A673 (cell line): ENCODE measurements around the gene OBSCN. TPM values are rescaled to one million over a fixed set of nuclear protein-coding genes. Genes with fewer than 3 reads are reported as not detected.

Experiments
- BruUV-seq: library from RNA; stranded (reverse); fragments of 400-500 nt; replicated peaks from 2 replicates; lab custom pipeline; 2021; lab: Mats Ljungman, UMichigan
- CTCF ChIA-PET: fragments of 300-600 bp; sonication (Branson Sonifier 250); formaldehyde crosslinking; loops from one replicate; lab custom pipeline; 2022; ENCODE audit warnings: antibody characterized with exemption; lab: Charles Lee
- POLR2A ChIA-PET: fragments of 300-600 bp; sonication (Branson Sonifier 250); formaldehyde crosslinking; loops from one replicate; lab custom pipeline; 2022; ENCODE audit warnings: antibody characterized with exemption; ENCODE audit not compliant: low non-redundant PET; lab: Charles Lee
- DNase-seq: peaks from one replicate; pipeline ENCODE4 v3.0.0-alpha.2; 2015; ENCODE audit warnings: low spot score
- H3K27ac ChIP-seq: fragments of 200-600 bp; sonication (generic); 2 replicates; pipeline ENCODE4 v1.5.1; 2016; ENCODE audit warnings: mixed run types, low read depth, mild to moderate bottlenecking, mixed read lengths, antibody characterized with exemption, low read length; ENCODE audit not compliant: poor library complexity, severe bottlenecking
- H3K27me3 ChIP-seq: fragments of 200-600 bp; sonication (generic); replicated peaks from 2 replicates; pipeline ENCODE4 v1.6.1; 2017; ENCODE audit warnings: mixed run types, low read depth, mild to moderate bottlenecking, mixed read lengths, antibody characterized with exemption, low read length; ENCODE audit not compliant: insufficient read depth, poor library complexity
- H3K36me3 ChIP-seq: fragments of 200-600 bp; sonication (generic); 2 replicates; pipeline ENCODE4 v1.6.1; 2016; ENCODE audit warnings: mixed run types, mild to moderate bottlenecking, mixed read lengths, antibody characterized with exemption, low read length; ENCODE audit not compliant: insufficient read depth, poor library complexity, severe bottlenecking
- H3K4me1 ChIP-seq: fragments of 200-600 bp; sonication (generic); 2 replicates; pipeline ENCODE4 v1.6.1; 2017; ENCODE audit warnings: mixed run types, mild to moderate bottlenecking, mixed read lengths, antibody characterized with exemption, low read length; ENCODE audit not compliant: insufficient read depth, poor library complexity, severe bottlenecking
- H3K4me3 ChIP-seq: fragments of 200-600 bp; sonication (generic); 2 replicates; pipeline ENCODE4 v1.5.1; 2016; ENCODE audit warnings: low read depth, mixed run types, mild to moderate bottlenecking, mixed read lengths, low read length; ENCODE audit not compliant: poor library complexity, severe bottlenecking
- H3K9me3 ChIP-seq: fragments of 200-600 bp; sonication (generic); 2 replicates; pipeline ENCODE4 v1.6.1; 2016; ENCODE audit warnings: mixed run types, low read depth, mild to moderate bottlenecking, mixed read lengths, antibody characterized with exemption, low read length; ENCODE audit not compliant: poor library complexity, severe bottlenecking
- EZH2 ChIP-seq: fragments of 200-600 bp; sonication (generic); IDR thresholded peaks from 2 replicates; pipeline ENCODE4 v1.6.1; 2017; ENCODE audit warnings: borderline replicate concordance, low read depth, mild to moderate bottlenecking, mixed read lengths, antibody characterized with exemption, low read length; ENCODE audit not compliant: poor library complexity, severe bottlenecking
- intact Hi-C: fragments of 100-400 bp; cut with micrococcal nuclease; formaldehyde crosslinking; loops from one replicate; pipeline ENCODE4 v1.10.0; 2022; ENCODE audit not compliant: unreplicated experiment
- total RNA-seq: library from RNA; stranded (reverse); gene quantifications from 2 replicates; pipeline ENCODE4 v1.2.3, GENCODE V29; 2021
- TF ChIP-seq, protein P1 (sequence below): fragments of 300-800, 200-600 bp; sonication (generic); conservative IDR thresholded peaks from 2 replicates; pipeline ENCODE4 v1.5.1; 2017; ENCODE audit warnings: low read depth, mild to moderate bottlenecking, antibody characterized with exemption, low read length, moderate library complexity, mixed read lengths

The OBSCN gene
- total RNA-seq, 1 experiment from 2014 or later = 37.7 TPM

DNA sequence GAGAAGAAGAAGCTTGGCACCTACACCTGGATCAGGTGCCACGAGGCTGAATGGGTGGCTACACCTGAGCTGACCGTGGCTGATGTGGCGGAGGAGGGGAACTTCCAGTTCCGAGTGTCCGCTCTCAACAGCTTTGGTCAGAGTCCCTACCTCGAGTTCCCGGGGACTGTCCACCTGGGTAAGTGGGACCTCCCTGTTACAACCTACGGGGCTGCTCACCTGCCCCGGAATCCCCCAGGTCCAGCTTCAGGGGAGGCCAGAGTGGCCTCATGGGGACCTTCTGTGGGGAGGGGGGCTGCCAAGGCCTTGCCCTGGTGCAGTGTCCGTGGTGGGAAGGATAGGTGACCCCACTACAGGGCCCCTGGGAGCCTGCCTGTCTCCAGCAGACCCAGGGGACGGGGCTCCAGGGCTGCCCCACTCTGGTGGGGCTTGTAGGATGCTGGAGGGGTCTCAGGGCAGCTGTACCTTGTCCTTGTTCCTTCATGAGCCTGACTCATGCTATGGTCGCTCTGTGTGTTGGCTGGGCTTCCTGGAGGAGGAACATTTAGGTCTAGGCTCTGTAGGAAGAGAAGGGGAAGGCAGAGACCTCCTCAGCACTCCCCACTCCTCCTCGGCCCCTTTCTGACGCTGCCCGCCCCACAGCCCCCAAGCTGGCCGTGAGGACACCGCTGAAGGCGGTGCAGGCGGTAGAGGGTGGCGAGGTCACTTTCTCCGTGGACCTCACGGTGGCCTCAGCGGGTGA, 7.2 kb downstream of the OBSCN start:
- no TSS peak for BruUV-seq
- intact Hi-C loops = no loop called here
- H3K9me3 ChIP-seq = no peaks in the 10 kb centered on the region
- DNase-seq = no peak
- H3K4me1 ChIP-seq = peaks cover 3% of the 10 kb centered on the region
- ChIA-PET CTCF (interaction anchor here (0.5 to 0.6 kb wide), 2 partner anchors 243 to 1154 kb away, joined by 5 to 11 read pairs; a partner anchor contains a TSS), POLR2A (no interaction called here)
- peak overlapping the region; percentile 62 for H3K4me3 ChIP-seq
- TF ChIP-seq, protein P1, sequence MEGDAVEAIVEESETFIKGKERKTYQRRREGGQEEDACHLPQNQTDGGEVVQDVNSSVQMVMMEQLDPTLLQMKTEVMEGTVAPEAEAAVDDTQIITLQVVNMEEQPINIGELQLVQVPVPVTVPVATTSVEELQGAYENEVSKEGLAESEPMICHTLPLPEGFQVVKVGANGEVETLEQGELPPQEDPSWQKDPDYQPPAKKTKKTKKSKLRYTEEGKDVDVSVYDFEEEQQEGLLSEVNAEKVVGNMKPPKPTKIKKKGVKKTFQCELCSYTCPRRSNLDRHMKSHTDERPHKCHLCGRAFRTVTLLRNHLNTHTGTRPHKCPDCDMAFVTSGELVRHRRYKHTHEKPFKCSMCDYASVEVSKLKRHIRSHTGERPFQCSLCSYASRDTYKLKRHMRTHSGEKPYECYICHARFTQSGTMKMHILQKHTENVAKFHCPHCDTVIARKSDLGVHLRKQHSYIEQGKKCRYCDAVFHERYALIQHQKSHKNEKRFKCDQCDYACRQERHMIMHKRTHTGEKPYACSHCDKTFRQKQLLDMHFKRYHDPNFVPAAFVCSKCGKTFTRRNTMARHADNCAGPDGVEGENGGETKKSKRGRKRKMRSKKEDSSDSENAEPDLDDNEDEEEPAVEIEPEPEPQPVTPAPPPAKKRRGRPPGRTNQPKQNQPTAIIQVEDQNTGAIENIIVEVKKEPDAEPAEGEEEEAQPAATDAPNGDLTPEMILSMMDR = no peak
- TF ChIP-seq EZH2 = no peak
- no peaks in the 10 kb centered on the region for H3K27me3 ChIP-seq
- H3K36me3 ChIP-seq = peaks cover 13% of the 10 kb centered on the region
- H3K27ac ChIP-seq = no peak overlapping the region

DNA sequence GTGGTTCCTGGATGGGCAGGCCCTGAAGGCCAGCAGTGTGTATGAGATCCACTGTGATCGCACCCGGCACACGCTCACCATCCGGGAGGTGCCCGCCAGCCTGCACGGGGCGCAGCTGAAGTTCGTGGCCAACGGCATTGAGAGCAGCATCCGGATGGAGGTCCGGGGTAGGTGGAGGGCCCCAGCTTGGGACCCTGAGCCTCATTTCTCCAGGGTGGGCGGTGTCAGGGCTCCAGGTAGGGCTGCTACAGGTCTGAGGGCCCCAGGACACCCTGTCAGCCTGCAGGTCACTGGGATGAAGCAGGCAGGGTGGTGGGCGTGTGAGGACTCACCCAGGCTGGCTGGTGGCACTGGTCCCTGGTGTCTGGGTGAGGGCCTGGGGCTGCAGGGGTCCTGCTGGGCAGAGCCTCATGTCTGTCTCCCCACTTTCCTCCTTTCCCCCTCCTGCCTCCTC, 7.8 kb downstream of the OBSCN start:
- no peaks in the 10 kb centered on the region for H3K9me3 ChIP-seq
- no peak for TF ChIP-seq EZH2
- TF ChIP-seq, protein P1 = no peak
- ChIA-PET CTCF (no interaction called here), POLR2A (no interaction called here)
- H3K27me3 ChIP-seq = no peaks in the 10 kb centered on the region
- H3K4me1 ChIP-seq = peaks cover 3% of the 10 kb centered on the region
- no peak for DNase-seq
- peaks cover 15% of the 10 kb centered on the region for H3K36me3 ChIP-seq
- no peak overlapping the region for H3K4me3 ChIP-seq
- no TSS peak for BruUV-seq
- intact Hi-C loops = no loop called here
- no peak overlapping the region for H3K27ac ChIP-seq

DNA sequence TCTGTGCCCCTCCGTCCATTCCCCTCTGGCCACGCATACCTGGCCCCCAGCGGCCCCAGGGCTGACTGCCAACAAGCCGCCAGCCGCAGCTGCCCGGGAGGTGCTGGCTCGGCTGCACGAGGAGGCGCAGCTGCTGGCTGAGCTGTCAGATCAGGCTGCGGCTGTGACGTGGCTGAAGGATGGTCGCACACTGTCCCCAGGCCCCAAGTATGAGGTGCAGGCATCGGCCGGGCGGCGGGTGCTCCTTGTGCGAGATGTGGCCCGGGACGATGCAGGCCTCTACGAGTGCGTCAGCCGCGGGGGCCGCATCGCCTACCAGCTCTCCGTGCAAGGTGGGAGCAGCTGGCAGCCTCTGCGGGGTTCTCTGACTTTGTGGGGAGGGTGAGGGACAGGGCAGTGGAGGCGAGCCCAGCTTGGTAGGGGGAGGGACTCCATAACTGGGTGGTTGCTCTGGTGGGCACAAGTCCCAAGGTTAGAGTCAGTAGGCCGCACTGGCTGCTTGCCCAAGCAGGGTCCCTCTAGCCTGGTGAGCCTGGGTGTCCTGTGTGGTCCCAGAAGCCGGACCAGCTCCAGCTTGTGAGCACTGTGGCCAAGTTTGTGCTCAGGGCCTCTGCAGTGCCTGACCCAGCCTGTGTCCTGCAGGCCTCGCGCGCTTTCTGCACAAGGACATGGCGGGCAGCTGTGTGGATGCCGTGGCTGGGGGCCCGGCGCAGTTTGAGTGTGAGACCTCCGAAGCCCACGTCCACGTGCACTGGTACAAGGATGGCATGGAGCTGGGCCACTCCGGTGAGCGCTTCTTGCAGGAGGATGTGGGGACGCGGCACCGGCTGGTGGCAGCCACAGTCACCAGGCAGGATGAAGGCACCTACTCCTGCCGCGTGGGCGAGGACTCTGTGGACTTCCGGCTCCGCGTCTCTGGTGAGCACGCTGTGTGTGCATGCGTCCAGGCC, 8.8 kb downstream of the OBSCN start:
- Histone ChIP-seq H3K9me3 (no peaks in the 10 kb centered on the region), H3K27ac (no peak overlapping the region), H3K27me3 (no peaks in the 10 kb centered on the region), H3K4me3 (no peak overlapping the region), H3K4me1 (peaks cover 3% of the 10 kb centered on the region), H3K36me3 (peaks cover 18% of the 10 kb centered on the region)
- BruUV-seq = no TSS peak
- intact Hi-C loops = no loop called here
- TF ChIP-seq EZH2 = no peak
- TF ChIP-seq, protein P1 = no peak
- no peak for DNase-seq
- ChIA-PET CTCF (no interaction called here), POLR2A (no interaction called here)
